ENCODE results near the gene CYP24A1.

CYP24A1 gene

DNA sequence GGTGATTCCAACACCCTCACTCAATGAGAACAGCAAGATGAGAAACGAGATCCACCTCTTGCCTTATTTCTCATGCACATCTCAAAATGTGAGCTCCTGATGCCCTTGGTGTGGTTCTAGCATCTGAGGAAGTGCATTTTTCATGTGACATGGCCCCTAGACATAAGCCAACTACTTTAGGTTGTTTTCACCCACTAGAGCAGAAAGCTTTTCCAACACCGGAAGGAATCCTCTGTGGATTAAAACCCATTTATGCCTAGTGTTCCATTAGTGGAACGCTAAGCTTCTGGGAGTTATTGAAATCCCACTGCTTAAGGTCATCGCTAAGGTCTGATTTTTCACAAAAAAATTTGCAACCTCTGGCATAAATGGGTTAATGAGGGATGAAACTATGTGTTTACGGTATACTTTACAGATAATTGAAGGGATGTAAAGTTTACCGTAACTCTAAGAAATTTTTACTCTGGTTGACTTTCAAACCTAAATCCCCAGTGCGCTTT, 24.0 kb downstream of the CYP24A1 start:
- H4K20me1 ChIP-seq, result no peaks in the 10 kb centered on the region
- H3K4me2 ChIP-seq, result no peak overlapping the region
- no peaks in the 10 kb centered on the region for H3K36me3 ChIP-seq
- H3K9ac ChIP-seq, result no peak overlapping the region
- H3K27me3 ChIP-seq, result no peaks in the 10 kb centered on the region
- H3K4me3 ChIP-seq, result no peak overlapping the region
- no peak for TF ChIP-seq Cebpa-rat (IDR thresholded peaks at IDR 0.05)
- no peaks in the 10 kb centered on the region; a peak in 1 of 20 replicates for H3K4me1 ChIP-seq
- no peak overlapping the region for H3K27ac ChIP-seq
- H3K9me3 ChIP-seq (replicated peaks in 1 of 11), result no peaks in the 10 kb centered on the region

GRCh38 chr20:54148947-54149764, 24.6 kb downstream of the CYP24A1 start:
- no peaks in the 10 kb centered on the region for H3K9me3 ChIP-seq (replicated peaks in 1 of 11)
- no peaks in the 10 kb centered on the region for H4K20me1 ChIP-seq
- TF ChIP-seq Cebpa-rat (IDR thresholded peaks at IDR 0.05), result no peak
- no peaks in the 10 kb centered on the region; a peak in 1 of 20 replicates for H3K4me1 ChIP-seq
- H3K36me3 ChIP-seq, result no peaks in the 10 kb centered on the region
- H3K9ac ChIP-seq, result no peak overlapping the region
- H3K4me3 ChIP-seq, result no peak overlapping the region
- H3K4me2 ChIP-seq, result no peak overlapping the region; a peak in 2 of 22 replicates
- no peaks in the 10 kb centered on the region for H3K27me3 ChIP-seq
- no peak overlapping the region for H3K27ac ChIP-seq

DNA sequence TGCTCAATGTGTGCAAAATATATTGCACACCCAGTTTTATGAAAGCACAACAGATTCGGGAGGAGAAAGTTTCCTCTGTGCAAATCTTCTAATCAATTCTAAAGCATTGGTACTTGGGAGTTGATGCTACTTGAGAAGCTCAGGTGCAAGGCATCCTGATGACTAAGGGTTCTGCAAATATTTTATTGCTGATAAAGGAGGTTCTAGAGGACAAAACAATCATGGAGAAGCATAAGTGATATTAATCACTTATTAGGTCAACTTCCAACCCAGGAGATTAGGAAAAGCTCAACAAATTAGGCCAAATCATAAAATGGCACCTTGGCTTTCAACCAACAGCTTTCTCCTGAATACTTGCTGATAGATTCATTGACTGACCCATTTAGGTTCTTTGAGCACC, 27.1 kb downstream of the CYP24A1 start:
- H3K9me3 ChIP-seq (replicated peaks in 1 of 11), result peaks cover 0 to 5% (median 0%) of the 10 kb centered on the region in 11 experiments; a peak in 4 of 22 replicates
- no peaks in the 10 kb centered on the region for H3K27me3 ChIP-seq
- no peaks in the 10 kb centered on the region; a peak in 1 of 20 replicates for H3K4me1 ChIP-seq
- H3K27ac ChIP-seq, result no peak overlapping the region
- H3K4me3 ChIP-seq, result no peak overlapping the region
- TF ChIP-seq Cebpa-rat (IDR thresholded peaks at IDR 0.05), result no peak
- H3K9ac ChIP-seq, result no peak overlapping the region
- H3K36me3 ChIP-seq, result no peaks in the 10 kb centered on the region
- H4K20me1 ChIP-seq, result no peaks in the 10 kb centered on the region
- H3K4me2 ChIP-seq, result no peak overlapping the region

DNA sequence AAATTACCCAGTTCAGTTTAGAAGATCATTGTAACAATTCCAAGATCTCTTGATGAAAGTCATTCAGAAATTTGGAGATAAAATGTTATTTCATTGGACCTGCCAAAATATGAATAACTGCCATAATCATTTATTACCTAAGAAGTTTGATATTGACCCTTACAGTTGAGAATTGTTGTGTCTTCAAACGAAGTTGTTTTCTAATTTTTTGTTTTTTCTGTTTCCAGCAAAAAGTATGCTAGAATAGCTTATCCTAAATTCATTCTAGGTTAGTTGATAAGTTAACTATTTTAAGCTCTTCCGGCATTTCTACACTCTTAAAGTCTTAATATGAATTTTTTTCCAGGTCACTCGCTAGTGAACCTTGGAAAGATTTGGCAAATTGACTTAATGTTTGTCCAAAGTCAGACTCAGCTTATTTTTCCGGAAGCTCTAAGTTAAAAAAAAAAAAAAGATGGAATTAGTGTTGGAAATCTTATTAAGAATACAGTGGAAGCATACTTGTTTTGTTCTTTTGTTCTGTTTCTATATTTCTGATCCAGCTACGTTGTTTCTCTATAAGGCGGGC, 28.9 kb downstream of the CYP24A1 start:
- Histone ChIP-seq H3K9me3 (replicated peaks in 1 of 11) (peaks cover 0 to 7% (median 0%) of the 10 kb centered on the region in 11 experiments; a peak in 4 of 22 replicates), H4K20me1 (no peaks in the 10 kb centered on the region), H3K9ac (no peak overlapping the region), H3K27me3 (no peaks in the 10 kb centered on the region), H3K27ac (no peak overlapping the region), H3K36me3 (no peaks in the 10 kb centered on the region), H3K4me3 (no peak overlapping the region), H3K4me2 (no peak overlapping the region), H3K4me1 (no peaks in the 10 kb centered on the region; a peak in 1 of 20 replicates)
- TF ChIP-seq Cebpa-rat (IDR thresholded peaks at IDR 0.05), result no peak

DNA sequence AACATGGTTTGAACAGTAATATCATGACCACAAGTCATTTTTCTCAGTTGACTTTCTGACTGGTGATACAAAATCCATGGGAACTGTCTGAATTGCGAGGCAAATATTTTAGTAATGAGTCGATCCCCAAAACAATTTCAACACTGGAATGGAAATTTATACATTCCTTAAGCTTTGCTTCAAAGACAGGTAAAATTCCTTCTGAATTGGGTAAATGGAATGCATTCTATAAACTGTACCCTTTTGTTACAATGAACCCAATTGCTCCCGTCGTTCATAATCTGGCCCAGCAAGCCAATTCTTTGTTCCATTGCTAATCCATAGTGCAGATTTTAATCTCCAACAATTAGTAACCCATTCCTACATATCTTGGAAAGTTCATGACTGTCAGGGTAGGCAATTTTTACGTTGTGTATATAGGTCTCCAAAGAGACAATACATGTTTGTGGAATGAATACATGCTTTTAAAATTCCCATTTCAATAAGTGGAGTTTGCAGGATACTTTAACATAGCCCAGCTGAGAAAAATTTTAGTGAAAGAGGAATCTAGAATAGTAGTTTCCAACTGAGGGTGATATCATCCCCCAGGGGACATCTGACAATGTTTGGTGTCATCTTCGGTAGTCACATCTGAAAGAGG, 32.7 kb downstream of the CYP24A1 start:
- H3K9ac ChIP-seq, result no peak overlapping the region
- H3K4me3 ChIP-seq, result no peak overlapping the region
- no peak overlapping the region for H3K27ac ChIP-seq
- H3K27me3 ChIP-seq, result no peaks in the 10 kb centered on the region
- no peaks in the 10 kb centered on the region for H3K36me3 ChIP-seq
- no peak overlapping the region for H3K4me2 ChIP-seq
- H3K4me1 ChIP-seq, result no peaks in the 10 kb centered on the region
- TF ChIP-seq Cebpa-rat (IDR thresholded peaks at IDR 0.05), result no peak
- H3K9me3 ChIP-seq (replicated peaks in 1 of 11), result peaks cover 0 to 8% (median 3%) of the 10 kb centered on the region in 11 experiments; a peak in 6 of 22 replicates
- H4K20me1 ChIP-seq, result no peaks in the 10 kb centered on the region

DNA sequence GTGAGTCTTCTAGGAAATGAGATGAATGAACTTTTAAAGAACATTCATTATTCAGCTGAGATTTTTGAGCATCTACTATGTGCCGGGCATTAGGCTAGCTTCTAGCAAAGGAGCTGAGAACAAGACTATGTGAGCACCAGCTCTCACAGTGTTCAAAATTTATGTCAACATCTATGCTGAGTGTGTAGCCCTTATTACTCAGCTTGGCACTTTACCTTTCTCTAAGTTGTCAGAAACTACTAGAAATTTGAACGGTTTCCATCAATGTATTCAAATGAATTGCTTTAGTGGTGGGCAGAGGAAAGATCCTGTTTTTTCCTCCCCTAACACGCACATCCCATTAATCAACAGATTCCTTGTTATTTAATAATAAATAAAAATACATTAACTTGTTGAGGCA, 33.3 kb downstream of the CYP24A1 start:
- no peaks in the 10 kb centered on the region for H3K27me3 ChIP-seq
- no peak overlapping the region for H3K9ac ChIP-seq
- TF ChIP-seq Cebpa-rat (IDR thresholded peaks at IDR 0.05), result no peak
- H3K4me1 ChIP-seq, result no peaks in the 10 kb centered on the region
- peaks cover 0 to 13% (median 9%) of the 10 kb centered on the region in 11 experiments; a peak in 15 of 22 replicates for H3K9me3 ChIP-seq (replicated peaks in 1 of 11)
- H3K4me3 ChIP-seq, result no peak overlapping the region
- no peaks in the 10 kb centered on the region for H3K36me3 ChIP-seq
- H3K27ac ChIP-seq, result no peak overlapping the region
- no peaks in the 10 kb centered on the region for H4K20me1 ChIP-seq
- no peak overlapping the region for H3K4me2 ChIP-seq

DNA sequence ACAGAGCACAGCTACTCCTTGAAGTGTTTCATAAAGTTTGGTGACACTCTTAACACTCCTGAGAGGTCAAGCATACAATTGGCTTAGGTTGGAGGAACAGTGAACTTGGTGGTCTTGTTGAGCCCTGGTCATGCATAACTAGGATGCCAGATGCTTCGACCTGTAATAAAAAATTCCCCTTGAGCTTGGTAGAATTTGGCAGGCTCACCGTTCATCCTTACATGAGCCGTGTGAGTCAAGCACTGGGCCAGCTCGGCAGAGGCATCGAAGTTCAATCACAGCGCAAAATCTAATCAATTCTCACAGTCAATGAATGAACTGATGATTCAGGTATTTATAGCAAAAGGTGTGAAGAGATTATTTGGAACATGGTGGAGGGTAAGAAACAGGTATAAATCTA, 33.7 kb downstream of the CYP24A1 start:
- Histone ChIP-seq H3K4me2 (no peak overlapping the region), H3K9me3 (replicated peaks in 1 of 11) (peaks cover 0 to 17% (median 13%) of the 10 kb centered on the region in 11 experiments; a peak in 15 of 22 replicates), H3K4me3 (no peak overlapping the region), H3K27me3 (no peaks in the 10 kb centered on the region), H3K4me1 (no peaks in the 10 kb centered on the region), H3K36me3 (no peaks in the 10 kb centered on the region), H3K27ac (no peak overlapping the region), H4K20me1 (no peaks in the 10 kb centered on the region), H3K9ac (no peak overlapping the region)
- TF ChIP-seq Cebpa-rat (IDR thresholded peaks at IDR 0.05), result no peak

DNA sequence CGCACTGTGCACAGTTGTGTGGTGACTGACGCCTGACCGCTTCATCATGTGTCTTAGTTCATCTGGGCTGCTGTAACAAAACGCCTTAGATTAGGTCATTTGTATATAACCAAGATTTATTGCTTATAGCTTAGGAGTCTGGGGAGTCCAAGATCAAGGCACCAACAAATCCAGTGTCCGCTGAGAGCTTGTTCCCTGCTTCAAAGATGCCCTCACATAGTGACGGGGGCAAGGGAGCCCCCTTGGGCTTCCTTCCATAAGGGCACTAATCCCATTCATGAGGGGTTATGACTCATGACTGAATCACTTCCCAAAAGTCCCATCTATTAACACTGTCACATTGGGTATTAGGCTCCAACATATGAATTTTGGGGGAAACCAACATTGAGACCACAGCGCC, 34.6 kb downstream of the CYP24A1 start:
- no peak overlapping the region for H3K27ac ChIP-seq
- H4K20me1 ChIP-seq, result no peaks in the 10 kb centered on the region
- no peak overlapping the region for H3K4me3 ChIP-seq
- H3K36me3 ChIP-seq, result no peaks in the 10 kb centered on the region
- H3K27me3 ChIP-seq, result no peaks in the 10 kb centered on the region
- no peak overlapping the region for H3K4me2 ChIP-seq
- H3K4me1 ChIP-seq, result no peaks in the 10 kb centered on the region
- no peak overlapping the region for H3K9ac ChIP-seq
- TF ChIP-seq Cebpa-rat (IDR thresholded peaks at IDR 0.05), result no peak
- H3K9me3 ChIP-seq (replicated peaks in 1 of 11), result peaks cover 0 to 22% (median 14%) of the 10 kb centered on the region in 11 experiments; a peak in 16 of 22 replicates

- peaks cover 0 to 3% (median under 1%) of the 10 kb centered on the region in 10 experiments; a peak in 7 of 20 replicates for H3K4me1 ChIP-seq
- no peaks in the 10 kb centered on the region for H3K27me3 ChIP-seq
These were observed 35.4 kb downstream of the CYP24A1 start for GRCh38 chr20:54138427-54138826.

More at GRCh38 chr20:54138427-54138826, 35.4 kb downstream of the CYP24A1 start:
- Histone ChIP-seq H4K20me1 (no peaks in the 10 kb centered on the region), H3K4me2 (no peak overlapping the region), H3K9ac (no peak overlapping the region), H3K4me3 (no peak overlapping the region), H3K36me3 (no peaks in the 10 kb centered on the region), H3K27ac (no peak overlapping the region), H3K9me3 (replicated peaks in 1 of 11) (peaks cover 0 to 22% (median 14%) of the 10 kb centered on the region in 11 experiments; a peak in 16 of 22 replicates)
- no peak for TF ChIP-seq Cebpa-rat (IDR thresholded peaks at IDR 0.05)

Data from BLaER1 treated with 17β-estradiol and CSF1 and Interleukin-3, amounts not matched to agents 10 nM and 100 nM (cell line).